Prostate gland (tissue), 2 donors: Measurements from ENCODE around the gene SLC25A42.

Experiments used
- POLR2AphosphoS5 ChIP-seq: sonication (generic); formaldehyde crosslinking; IDR thresholded peaks from one replicate; pipeline ENCODE4 v1.6.1; 2017; ENCODE audit warnings: antibody characterized with exemption
- TF ChIP-seq, protein P1 (sequence below), 4 experiments: fragments of 200-600 bp in 2 of 4; fragments of 450-650 bp in 2 of 4; sonication (generic) in 2 of 4; IDR thresholded peaks; 1 replicate in 3 of 4; 2 replicates in 1 of 4; pipeline ENCODE4 v1.5.1; 2016 to 2019; ENCODE audit warnings: antibody characterized with exemption in 4 of 4, mild to moderate bottlenecking in 2 of 4, moderate library complexity in 2 of 4

DNA sequence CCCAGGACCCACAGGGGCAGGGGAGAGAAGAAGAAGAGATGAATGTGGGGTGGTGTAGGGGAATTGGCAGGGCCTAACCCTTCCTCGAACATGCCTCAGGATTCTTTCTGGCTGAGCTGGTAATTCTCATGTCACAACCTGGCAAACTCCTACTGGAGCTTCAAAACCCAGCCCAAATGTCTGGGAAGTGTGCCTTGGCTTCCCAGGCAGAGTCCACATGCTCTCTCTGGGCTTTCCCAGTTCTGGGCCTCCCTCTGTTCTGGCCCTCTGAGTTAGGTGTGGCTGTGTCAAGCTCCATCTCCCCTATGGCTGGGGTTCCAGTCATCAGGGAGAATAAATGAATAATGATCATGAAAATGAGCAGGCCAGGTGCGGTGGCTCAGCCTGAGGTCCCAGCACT lies 85.6 kb downstream of the SLC25A42 start:
- TF ChIP-seq POLR2AphosphoS5: no peak
- TF ChIP-seq, protein P1, sequence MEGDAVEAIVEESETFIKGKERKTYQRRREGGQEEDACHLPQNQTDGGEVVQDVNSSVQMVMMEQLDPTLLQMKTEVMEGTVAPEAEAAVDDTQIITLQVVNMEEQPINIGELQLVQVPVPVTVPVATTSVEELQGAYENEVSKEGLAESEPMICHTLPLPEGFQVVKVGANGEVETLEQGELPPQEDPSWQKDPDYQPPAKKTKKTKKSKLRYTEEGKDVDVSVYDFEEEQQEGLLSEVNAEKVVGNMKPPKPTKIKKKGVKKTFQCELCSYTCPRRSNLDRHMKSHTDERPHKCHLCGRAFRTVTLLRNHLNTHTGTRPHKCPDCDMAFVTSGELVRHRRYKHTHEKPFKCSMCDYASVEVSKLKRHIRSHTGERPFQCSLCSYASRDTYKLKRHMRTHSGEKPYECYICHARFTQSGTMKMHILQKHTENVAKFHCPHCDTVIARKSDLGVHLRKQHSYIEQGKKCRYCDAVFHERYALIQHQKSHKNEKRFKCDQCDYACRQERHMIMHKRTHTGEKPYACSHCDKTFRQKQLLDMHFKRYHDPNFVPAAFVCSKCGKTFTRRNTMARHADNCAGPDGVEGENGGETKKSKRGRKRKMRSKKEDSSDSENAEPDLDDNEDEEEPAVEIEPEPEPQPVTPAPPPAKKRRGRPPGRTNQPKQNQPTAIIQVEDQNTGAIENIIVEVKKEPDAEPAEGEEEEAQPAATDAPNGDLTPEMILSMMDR (IDR thresholded peaks at IDR 0.05): no peak
